Astrocyte (in vitro differentiated cells and primary cell): ENCODE data around the gene DCP1B.

Source experiments
- CTCF ChIP-seq: IDR thresholded peaks from 2 replicates; pipeline ENCODE4 v1.5.1; 2011; ENCODE audit warnings: low read depth, mild to moderate bottlenecking, inconsistent platforms, low read length, moderate library complexity; ENCODE audit not compliant: insufficient read depth
- EZH2 ChIP-seq: IDR thresholded peaks from 2 replicates; pipeline ENCODE4 v1.6.1; 2012; ENCODE audit warnings: mild to moderate bottlenecking, low read length, inconsistent platforms; ENCODE audit not compliant: insufficient read depth

GRCh38 chr12:2049604-2050540, 45.6 kb upstream of the DCP1B start:
- TF ChIP-seq CTCF (no peak), EZH2 (no peak)
